B cell (primary cell): ENCODE measurements around the gene CATSPER1. TPM values are rescaled to one million over a fixed set of nuclear protein-coding genes. Genes with fewer than 3 reads are reported as not detected.

Experiments used
- ATAC-seq: fragments of 200-7000 bp; cut with Tn5 transposase; one replicate; pipeline ENCODE4 v1.10.0; 2021; ENCODE audit warnings: low read depth, mild to moderate bottlenecking, moderate number of reproducible peaks, moderate library complexity
- CTCF ChIA-PET: fragments of 350-600 bp; sonication (Branson Sonifier 250); formaldehyde crosslinking; loops from one replicate; lab custom pipeline; 2021; ENCODE audit warnings: antibody characterized with exemption, inconsistent platforms; lab: Charles Lee
- POLR2A ChIA-PET: fragments of 350-600 bp; sonication (Branson Sonifier 250); formaldehyde crosslinking; loops from one replicate; lab custom pipeline; 2021; ENCODE audit warnings: antibody characterized with exemption; lab: Charles Lee
- DNase-seq: peaks from one replicate; pipeline ENCODE4 v3.0.0; 2013
- H2AFZ ChIP-seq: 2 replicates; pipeline ENCODE4 v1.6.1; 2012; ENCODE audit warnings: mild to moderate bottlenecking, low read depth, low read length; ENCODE audit not compliant: insufficient read depth, poor library complexity, severe bottlenecking
- H3K27ac ChIP-seq, 2 donors: 1 replicate in 1 of 2; 2 replicates in 1 of 2; pipeline ENCODE4 v1.5.1; 2012 to 2013; ENCODE audit warnings: low read length in 2 of 2, mild to moderate bottlenecking in 2 of 2, moderate library complexity in 1 of 2
- H3K27me3 ChIP-seq, 4 experiments: fragments of 200-600 bp in 1 of 4; sonication (generic) in 1 of 4; replicated peaks in 1 of 4; 1 replicate in 2 of 4; 2 replicates in 2 of 4; pipeline versions ENCODE4 v1.6.1 to v1.7.0; 2013 to 2016; ENCODE audit warnings: low read length in 3 of 4, mild to moderate bottlenecking in 2 of 4, mixed read lengths in 1 of 4, moderate library complexity in 1 of 4; ENCODE audit not compliant: insufficient read depth in 4 of 4, control insufficient read depth in 3 of 4; ENCODE audit errors: control extremely low read depth in 1 of 4
- H3K36me3 ChIP-seq, 2 experiments: replicated peaks in 1 of 2; 1 replicate in 1 of 2; 2 replicates in 1 of 2; pipeline versions ENCODE4 v1.6.1 to v1.7.1; 2013; ENCODE audit warnings: low read length in 1 of 2; ENCODE audit not compliant: insufficient read depth in 2 of 2, control insufficient read depth in 1 of 2; ENCODE audit errors: control extremely low read depth in 1 of 2, extremely low read depth in 1 of 2
- H3K4me1 ChIP-seq, 2 donors: fragments of 200-600 bp in 1 of 2; sonication (generic) in 1 of 2; 1 replicate in 1 of 2; 2 replicates in 1 of 2; pipeline versions ENCODE4 v1.5.1 to v1.6.1; 2013 to 2017; ENCODE audit warnings: low read length in 2 of 2; ENCODE audit not compliant: control insufficient read depth in 2 of 2, insufficient read depth in 2 of 2
- H3K4me2 ChIP-seq: replicated peaks from 2 replicates; pipeline ENCODE3; 2012; ENCODE audit warnings: mild to moderate bottlenecking, low read depth, low read length; ENCODE audit not compliant: poor library complexity, severe bottlenecking
- H3K4me3 ChIP-seq, 5 experiments: fragments of 200-600 bp in 1 of 5; sonication (generic) in 1 of 5; 1 replicate in 3 of 5; 2 replicates in 2 of 5; pipeline versions ENCODE4 v1.5.1 to v1.7.0; 2011 to 2016; ENCODE audit warnings: low read length in 4 of 5, mild to moderate bottlenecking in 4 of 5, low read depth in 2 of 5, control low read depth in 1 of 5, moderate library complexity in 1 of 5; ENCODE audit not compliant: insufficient read depth in 1 of 5; ENCODE audit errors: control extremely low read depth in 1 of 5, extremely low read depth in 1 of 5
- H3K79me2 ChIP-seq: fragments of 200-600 bp; sonication (generic); one replicate; pipeline ENCODE4 v1.6.0; 2016; ENCODE audit warnings: low read length; ENCODE audit not compliant: control insufficient read depth, insufficient read depth
- H3K9ac ChIP-seq: fragments of 200-600 bp; sonication (generic); 2 replicates; pipeline ENCODE4 v1.6.1; 2017; ENCODE audit warnings: mild to moderate bottlenecking, low read length, moderate library complexity
- H3K9me3 ChIP-seq, 3 donors: one replicate each; pipeline versions ENCODE4 v1.6.1 to v1.7.1; 2013; ENCODE audit warnings: low read length in 2 of 3; ENCODE audit not compliant: control insufficient read depth in 2 of 3, insufficient read depth in 1 of 3; ENCODE audit errors: control extremely low read depth in 1 of 3
- H4K20me1 ChIP-seq: 2 replicates; pipeline ENCODE4 v1.6.0; 2012; ENCODE audit warnings: mild to moderate bottlenecking, low read length; ENCODE audit not compliant: insufficient read depth, control insufficient read depth, poor library complexity, severe bottlenecking
- H3K27ac Mint-ChIP-seq: one replicate; pipeline ENCODE4 v1.8.0; 2021; ENCODE audit warnings: mixed read lengths
- H3K27me3 Mint-ChIP-seq: one replicate; pipeline ENCODE4 v1.8.0; 2021; ENCODE audit warnings: mixed read lengths
- H3K4me1 Mint-ChIP-seq: one replicate; pipeline ENCODE4 v1.8.0; 2021; ENCODE audit warnings: mixed read lengths
- H3K4me3 Mint-ChIP-seq: one replicate; pipeline ENCODE4 v1.8.0; 2021; ENCODE audit warnings: mixed read lengths
- H3K9me3 Mint-ChIP-seq: one replicate; pipeline ENCODE4 v1.8.0; 2022; ENCODE audit warnings: mixed read lengths; ENCODE audit not compliant: insufficient read depth
- CTCF ChIP-seq: fragments of 200-600 bp; IDR thresholded peaks from one replicate; pipeline ENCODE4 v1.8.0; 2022; ENCODE audit warnings: antibody characterized with exemption, mild to moderate bottlenecking
- EZH2 ChIP-seq: IDR thresholded peaks from 2 replicates; pipeline ENCODE4 v1.6.1; 2012; ENCODE audit warnings: borderline replicate concordance, low read depth, mild to moderate bottlenecking, moderate library complexity, low read length; ENCODE audit not compliant: insufficient read depth, poor library complexity, severe bottlenecking
- WGBS: methylation state at CpG from one replicate; pipeline ENCODE4 v1.1.5; 2013; ENCODE audit warnings: missing lambda C conversion rate; ENCODE audit not compliant: insufficient coverage; 5-methylcytosine and 5-hydroxymethylcytosine counted together
- intact Hi-C: fragments of 100-400 bp; cut with micrococcal nuclease; formaldehyde crosslinking; loops from one replicate; pipeline ENCODE4 v1.10.0; 2022
- polyA plus RNA-seq: library from polyadenylated mRNA; depleted of rRNA; stranded (reverse); fragments of >200 nt; gene quantifications from 2 replicates; pipeline ENCODE4 v1.2.3, GENCODE V29; 2012
- total RNA-seq, 2 donors: library from RNA; stranded (reverse); fragments of 120-200 nt in 1 of 2; gene quantifications; 1 replicate in 1 of 2; 2 replicates in 1 of 2; pipeline versions ENCODE4 v1.2.3 to v1.2.4, GENCODE V29; 2013 to 2022

The CATSPER1 gene
- total and polyA plus RNA-seq, 2 donors (not counting 1 experiment from before 2014, with no cell fraction given) = not detected

DNA sequence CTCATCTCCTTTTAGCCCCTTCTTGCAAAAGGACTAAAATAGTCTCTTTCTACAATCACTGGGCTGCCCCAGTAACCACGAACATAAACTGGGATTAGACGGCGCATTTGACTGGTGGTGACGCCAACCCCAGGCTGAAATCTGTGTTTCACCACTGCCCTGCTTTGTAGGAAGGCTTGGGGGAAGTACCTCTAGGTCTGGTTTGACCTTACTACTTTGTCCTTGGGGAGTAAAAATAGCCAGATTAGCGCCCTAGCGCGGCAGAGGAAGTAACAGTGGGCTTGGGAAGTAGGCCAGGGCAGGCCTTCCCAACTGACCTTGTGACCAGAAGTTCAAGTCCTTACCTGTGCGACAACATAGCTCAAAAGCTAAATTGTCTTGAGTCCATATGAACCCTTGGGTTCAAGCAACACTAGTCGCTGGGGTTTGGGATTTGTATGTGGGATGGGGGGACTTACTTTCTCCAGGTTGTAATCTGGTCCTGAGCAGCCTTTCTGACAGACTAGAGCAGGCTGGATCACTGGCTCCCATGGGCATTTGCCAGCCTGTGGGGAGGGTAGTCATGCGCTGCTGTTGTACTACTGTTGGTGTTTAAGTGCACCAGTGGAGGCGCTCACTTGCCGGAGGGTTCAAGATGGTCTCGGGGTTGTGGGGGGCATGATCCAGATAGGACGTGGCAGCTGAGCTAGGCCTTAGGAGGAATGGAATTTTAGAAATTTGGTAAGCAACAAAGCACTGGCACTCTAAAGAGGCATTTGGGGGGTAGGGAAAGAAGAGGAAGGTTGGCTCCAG lies 42.8 kb upstream of the CATSPER1 start:
- peak overlapping the region in 4 of 5 experiments; percentile 47 to 92 (median 67) for H3K4me3 ChIP-seq
- no peaks in the 10 kb centered on the region for H3K27me3 ChIP-seq
- peak; percentile 79 for DNase-seq
- peaks cover 42% of the 10 kb centered on the region for H3K79me2 ChIP-seq
- Mint-ChIP-seq H3K27me3 (no peaks in the 10 kb centered on the region), H3K4me3 (peak overlapping the region; percentile 94), H3K27ac (peak overlapping the region; percentile 99), H3K4me1 (peaks cover 60% of the 10 kb centered on the region), H3K9me3 (no peaks in the 10 kb centered on the region)
- peak overlapping the region; percentile 78 for H2AFZ ChIP-seq
- ChIA-PET POLR2A (interaction anchor here (0.5 to 3.1 kb wide), 11 partner anchors 8 to 1085 kb away, joined by 3 to 12 read pairs (median 4); partner anchors contain the start of gene SF3B2), CTCF (interaction anchor here (0.9 to 7.4 kb wide), 27 partner anchors 10 to 195 kb away, joined by 3 to 98 read pairs (median 5); partner anchors contain the start of gene SF3B2)
- intact Hi-C loops = loop anchor here (1.0 to 2.0 kb wide), 3 partner anchors 43 to 65 kb away; no protein-coding TSS in a partner anchor
- peaks cover 46 to 51% of the 10 kb centered on the region in 2 donors for H3K4me1 ChIP-seq
- peaks cover 39% of the 10 kb centered on the region for H4K20me1 ChIP-seq
- H3K36me3 ChIP-seq = peaks cover 0 to 58% of the 10 kb centered on the region in 2 experiments
- H3K9ac ChIP-seq = peak overlapping the region; percentile 73
- WGBS = 25% methylated on average over 13 of the region's 14 CpGs
- no peaks in the 10 kb centered on the region for H3K9me3 ChIP-seq
- no peak for TF ChIP-seq CTCF
- TF ChIP-seq EZH2 = no peak
- H3K27ac ChIP-seq = peak overlapping the region; percentile 69 to 76
- ATAC-seq = peak; percentile 37
- H3K4me2 ChIP-seq = peak overlapping the region; percentile 91
